Measurements from ENCODE around the gene GMDS.

GMDS gene

DNA sequence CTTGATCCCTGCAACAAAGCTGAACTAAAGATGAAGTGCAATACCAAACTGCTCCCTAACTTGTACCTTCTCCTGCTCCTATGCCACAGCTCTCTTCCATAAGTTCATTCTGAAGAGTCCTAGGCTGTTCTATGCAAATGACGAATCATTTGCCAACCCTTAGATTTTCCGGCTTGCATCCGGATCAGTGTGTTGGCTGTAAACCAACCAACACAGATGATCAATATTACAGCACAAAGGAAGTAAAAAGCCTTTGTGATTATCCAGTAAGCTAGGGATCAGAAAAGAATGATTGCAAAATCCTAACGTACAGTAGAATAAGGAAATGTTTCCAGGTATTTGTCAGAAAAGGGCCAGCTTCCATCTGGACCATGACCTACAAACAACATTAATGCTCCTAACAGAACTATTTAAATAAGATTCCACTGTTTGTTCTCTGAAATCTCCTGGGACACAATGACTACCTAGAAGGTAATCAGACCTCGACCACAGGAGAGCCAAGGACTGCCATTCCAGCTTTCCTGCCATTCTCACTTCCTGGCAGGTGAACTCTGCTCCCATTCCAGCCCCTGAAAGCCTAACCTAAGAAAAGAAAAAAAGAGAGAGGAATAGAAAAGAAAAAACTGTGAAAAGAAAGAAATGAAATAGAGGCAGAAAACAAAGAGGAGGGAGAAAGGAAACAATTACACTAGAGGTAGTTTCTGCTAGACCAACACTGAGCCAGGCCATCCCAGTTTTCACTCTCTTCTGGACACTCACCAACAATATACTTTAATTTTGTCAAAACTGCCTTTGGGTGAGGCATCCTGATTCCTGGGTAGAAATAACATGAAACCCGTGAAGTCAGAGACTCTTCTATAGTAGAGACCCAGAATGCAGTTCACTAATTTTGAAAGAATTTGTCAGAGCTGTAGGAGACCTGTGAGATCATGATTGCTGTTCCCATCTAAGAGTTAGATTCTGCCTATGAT lies 19.7 kb downstream of the GMDS start:
- TF ChIP-seq, protein P1, sequence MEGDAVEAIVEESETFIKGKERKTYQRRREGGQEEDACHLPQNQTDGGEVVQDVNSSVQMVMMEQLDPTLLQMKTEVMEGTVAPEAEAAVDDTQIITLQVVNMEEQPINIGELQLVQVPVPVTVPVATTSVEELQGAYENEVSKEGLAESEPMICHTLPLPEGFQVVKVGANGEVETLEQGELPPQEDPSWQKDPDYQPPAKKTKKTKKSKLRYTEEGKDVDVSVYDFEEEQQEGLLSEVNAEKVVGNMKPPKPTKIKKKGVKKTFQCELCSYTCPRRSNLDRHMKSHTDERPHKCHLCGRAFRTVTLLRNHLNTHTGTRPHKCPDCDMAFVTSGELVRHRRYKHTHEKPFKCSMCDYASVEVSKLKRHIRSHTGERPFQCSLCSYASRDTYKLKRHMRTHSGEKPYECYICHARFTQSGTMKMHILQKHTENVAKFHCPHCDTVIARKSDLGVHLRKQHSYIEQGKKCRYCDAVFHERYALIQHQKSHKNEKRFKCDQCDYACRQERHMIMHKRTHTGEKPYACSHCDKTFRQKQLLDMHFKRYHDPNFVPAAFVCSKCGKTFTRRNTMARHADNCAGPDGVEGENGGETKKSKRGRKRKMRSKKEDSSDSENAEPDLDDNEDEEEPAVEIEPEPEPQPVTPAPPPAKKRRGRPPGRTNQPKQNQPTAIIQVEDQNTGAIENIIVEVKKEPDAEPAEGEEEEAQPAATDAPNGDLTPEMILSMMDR (conservative IDR thresholded peaks at IDR 0.05; ENCODE audit: low read depth): no peak
- no peak overlapping the region for H3K27ac ChIP-seq
- CTCF ChIA-PET: interaction anchor here (0.7 kb wide), 1 partner anchor 43 kb away, joined by 3 read pairs; no protein-coding TSS in a partner anchor
- DNase-seq (ENCODE audit: low spot score): peak; percentile 25
- POLR2A ChIA-PET (ENCODE audit: low non-redundant PET): no interaction called here

DNA sequence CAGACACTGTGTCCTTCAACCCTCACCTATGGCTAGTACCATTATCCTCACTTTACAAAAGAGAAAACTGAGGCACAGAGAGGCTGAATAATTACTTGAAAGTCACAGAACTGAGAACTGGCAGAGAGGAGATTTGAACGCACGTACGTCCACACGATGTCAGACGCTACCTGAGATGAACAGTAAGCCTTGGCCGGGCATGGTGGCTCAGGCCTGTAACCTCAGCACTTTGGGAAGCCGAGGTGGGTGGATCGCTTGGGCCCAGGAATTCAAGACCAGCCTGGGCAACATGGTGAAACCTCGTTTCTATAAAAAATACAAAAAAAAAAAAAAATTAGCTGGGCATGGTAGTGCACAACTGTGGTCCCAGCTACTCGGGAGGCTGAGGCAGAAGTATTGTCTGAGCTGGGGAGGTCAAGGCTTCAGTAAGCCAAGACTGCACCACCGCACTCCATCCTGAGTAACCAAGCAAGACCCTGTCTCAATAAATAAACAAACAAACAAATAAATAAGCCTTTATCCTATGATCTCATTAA lies 20.5 kb downstream of the GMDS start:
- CTCF ChIA-PET: no interaction called here
- TF ChIP-seq, protein P1 (conservative IDR thresholded peaks at IDR 0.05; ENCODE audit: low read depth): no peak
- POLR2A ChIA-PET (ENCODE audit: low non-redundant PET): no interaction called here
- no peak overlapping the region for H3K27ac ChIP-seq
- no peak for DNase-seq (ENCODE audit: low spot score)

DNA sequence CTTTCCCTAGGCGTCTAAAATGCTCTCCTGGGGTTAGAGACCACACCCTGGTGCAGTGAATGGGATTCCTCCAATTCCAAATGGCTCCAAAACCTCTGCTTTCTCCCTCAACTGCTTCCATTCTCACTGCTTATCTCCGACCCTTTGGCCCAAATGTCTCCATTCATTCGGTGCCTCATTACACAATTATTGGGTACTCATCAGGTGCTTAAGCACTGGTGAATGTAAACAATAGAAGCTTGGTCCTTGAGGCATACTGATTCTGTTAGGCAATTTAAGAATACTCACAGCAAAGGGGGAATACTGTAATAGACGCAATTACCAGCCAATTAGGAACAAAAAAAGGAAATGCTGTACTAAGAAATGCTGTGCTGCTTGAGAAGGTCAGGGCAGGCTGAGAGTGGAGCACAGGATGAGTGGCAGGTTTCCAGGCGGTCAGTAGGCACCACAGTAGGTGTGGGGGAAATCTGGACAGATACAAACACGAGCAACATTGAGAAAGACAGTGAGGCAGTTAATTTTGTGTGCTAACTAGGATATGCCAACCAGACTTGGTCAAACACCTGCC lies 23.0 kb downstream of the GMDS start:
- no peak overlapping the region for H3K27ac ChIP-seq
- CTCF ChIA-PET: interaction anchor here (0.7 kb wide), 1 partner anchor 626 kb away, joined by 4 read pairs; no protein-coding TSS in a partner anchor
- no peak for DNase-seq (ENCODE audit: low spot score)
- TF ChIP-seq, protein P1 (conservative IDR thresholded peaks at IDR 0.05; ENCODE audit: low read depth): no peak
- POLR2A ChIA-PET (ENCODE audit: low non-redundant PET): no interaction called here

DNA sequence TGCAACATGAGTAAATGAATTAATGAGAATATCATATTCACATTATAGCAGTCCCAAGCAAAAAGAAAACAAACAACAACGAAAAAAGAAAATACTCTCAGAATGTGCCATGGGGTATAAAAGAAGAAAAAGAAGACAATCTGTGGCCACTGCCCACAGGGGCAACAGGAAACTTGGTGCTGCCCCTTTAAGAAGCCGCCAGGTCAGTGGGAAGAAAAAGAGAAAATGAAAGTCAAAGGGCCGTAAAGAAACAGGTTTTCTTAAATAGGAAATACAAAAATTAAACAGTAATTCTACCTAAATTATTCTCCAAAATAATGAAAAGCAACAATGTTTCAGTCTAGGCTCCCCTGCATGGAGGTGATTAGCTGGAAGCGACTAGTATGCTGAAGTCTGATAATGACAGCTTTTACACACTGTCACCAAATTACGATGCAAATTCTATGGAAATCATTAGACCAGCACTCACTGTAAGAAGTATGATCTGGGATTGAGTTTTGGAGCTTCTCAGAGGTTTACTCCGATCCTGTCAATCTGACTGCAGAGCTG lies 23.6 kb downstream of the GMDS start:
- ChIA-PET POLR2A (ENCODE audit: low non-redundant PET) (no interaction called here), CTCF (interaction anchor here (0.7 kb wide), 1 partner anchor 626 kb away, joined by 4 read pairs; no protein-coding TSS in a partner anchor)
- no peak overlapping the region for H3K27ac ChIP-seq

DNA sequence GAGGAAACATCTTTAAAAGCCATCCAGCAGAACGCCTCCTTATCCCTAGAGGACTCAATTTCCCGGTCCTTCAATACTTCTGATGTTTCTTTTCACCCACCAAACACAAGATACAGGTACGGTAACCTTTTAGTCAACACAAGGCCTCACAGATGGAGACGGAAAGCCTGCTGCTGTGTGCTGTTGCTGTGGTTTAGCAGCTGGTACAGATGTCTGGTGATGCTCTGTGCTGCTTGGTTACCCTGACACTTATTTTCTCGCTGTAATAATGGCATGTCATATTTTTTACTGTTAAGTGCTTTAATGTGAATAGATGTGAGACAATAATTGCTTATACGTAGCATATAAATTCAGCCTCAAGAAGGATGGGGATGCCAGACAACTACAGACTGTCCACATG lies 25.3 kb downstream of the GMDS start:
- ChIA-PET CTCF (no interaction called here), POLR2A (ENCODE audit: low non-redundant PET) (no interaction called here)
- DNase-seq (ENCODE audit: low spot score): no peak
- no peak overlapping the region for H3K27ac ChIP-seq
- TF ChIP-seq, protein P1 (conservative IDR thresholded peaks at IDR 0.05; ENCODE audit: low read depth): no peak

More for the DNA sequence above, 23.6 kb downstream of the GMDS start:
- DNase-seq (ENCODE audit: low spot score): peak; percentile 21
- TF ChIP-seq, protein P1 (conservative IDR thresholded peaks at IDR 0.05; ENCODE audit: low read depth): no peak

DNA sequence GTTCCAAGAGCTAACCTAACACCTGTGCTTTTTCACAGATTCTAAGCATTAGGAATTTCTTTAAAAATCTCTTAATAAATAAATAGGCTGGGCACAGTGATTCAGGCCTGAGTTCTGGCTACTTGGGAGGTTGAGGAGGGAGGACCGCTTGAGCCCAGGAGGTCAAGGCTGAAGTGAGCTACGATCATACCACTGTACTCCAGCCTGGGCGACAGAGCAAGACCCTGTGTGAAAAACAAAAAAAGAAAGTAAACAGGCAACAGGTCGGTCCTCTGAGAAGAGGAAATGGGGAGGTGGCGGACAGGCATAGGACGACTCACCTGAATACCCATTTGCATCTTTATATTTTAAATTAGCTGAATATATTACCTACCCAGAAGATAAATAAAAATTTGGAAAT lies 26.5 kb downstream of the GMDS start:
- TF ChIP-seq, protein P1 (conservative IDR thresholded peaks at IDR 0.05; ENCODE audit: low read depth): no peak
- H3K27ac ChIP-seq: no peak overlapping the region
- DNase-seq (ENCODE audit: low spot score): no peak
- ChIA-PET CTCF (no interaction called here), POLR2A (ENCODE audit: low non-redundant PET) (no interaction called here)

Measured in RWPE1 (cell line).